ENCODE data around the gene MPZL2. TPM values are rescaled to one million over a fixed set of nuclear protein-coding genes. Genes with fewer than 3 reads are reported as not detected.

Gene MPZL2
- total and polyA plus RNA-seq, 2 of the 13 experiments (the other 11 are each of a cell fraction or from before 2014, with no cell fraction given), result 27.9 to 53.7 TPM

DNA sequence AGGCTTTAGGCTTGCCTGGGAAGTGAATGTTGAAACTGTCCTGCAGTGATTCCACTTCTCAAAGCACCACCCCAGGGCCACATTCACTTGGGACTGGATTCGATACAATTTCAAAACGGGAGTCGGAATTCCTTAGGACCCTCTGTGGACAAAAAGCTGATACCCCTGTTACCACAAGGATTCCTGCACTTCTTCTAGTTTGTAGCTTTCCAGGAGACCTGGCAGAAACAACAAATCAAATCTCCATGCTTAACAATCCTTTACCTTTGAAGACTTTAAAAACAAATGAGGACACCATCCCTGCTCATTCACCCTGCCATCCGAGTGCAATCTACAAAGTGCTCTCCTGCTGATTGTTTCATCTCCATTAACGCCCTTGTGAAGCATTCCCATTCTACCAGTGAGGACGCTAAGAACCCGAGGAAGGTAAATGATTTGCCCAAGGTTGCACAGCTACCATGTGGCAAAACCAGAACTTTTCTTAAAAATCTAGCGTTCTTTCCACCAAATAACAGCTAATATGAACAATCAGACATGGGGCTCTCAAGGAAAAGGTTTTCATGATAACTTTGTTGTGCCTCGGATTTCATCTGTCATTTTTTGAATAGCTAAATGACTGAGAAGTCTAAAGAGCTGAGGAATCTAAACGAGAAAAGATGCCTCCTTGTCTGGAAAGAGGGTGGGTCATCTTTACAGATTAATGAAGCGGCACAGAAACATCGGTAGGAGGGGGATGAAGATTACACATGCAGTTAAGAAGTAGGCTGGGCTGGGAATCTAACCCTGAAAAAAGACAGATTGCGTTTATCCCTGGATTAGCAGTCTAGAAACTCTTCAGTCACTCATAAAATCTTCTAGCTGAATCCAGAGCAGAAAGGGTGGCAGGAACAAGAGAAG lies 720 bp upstream of the MPZL2 start:
- peak; percentile 58 for ATAC-seq
- in situ Hi-C loops (cut with HindIII; ENCODE audit: extremely low pct_ligation_motif_present, low pct_unique_long_range_greater_than_20kb) (no loop called here), intact Hi-C loops (cut with micrococcal nuclease; ENCODE audit: unreplicated experiment) (loop anchor here (5.0 kb wide), 1 partner anchor 68 kb away; no protein-coding TSS in a partner anchor)
- Histone ChIP-seq H3K4me3 (replicated peaks in 1 of 3; ENCODE audit: insufficient read depth in 1 of 3, low read depth in 2 of 3, low read length in 3 of 3) (peak overlapping the region; percentile 58 to 77 (median 66)), H3K36me3 (replicated peaks in 1 of 2; ENCODE audit: control insufficient read depth in 1 of 2, insufficient read depth in 2 of 2, low read length in 2 of 2) (peaks cover 2 to 16% of the 10 kb centered on the region in 2 experiments; a peak in 2 of 5 replicates), H3K4me1 (ENCODE audit: insufficient read depth, low read length) (peaks cover 43% of the 10 kb centered on the region), H3K9me3 (ENCODE audit: low read length) (no peaks in the 10 kb centered on the region), H4K20me1 (ENCODE audit: insufficient read depth, low read length) (no peaks in the 10 kb centered on the region), H2AFZ (ENCODE audit: low read length) (peak overlapping the region; percentile 16), H3K27me3 (ENCODE audit: control insufficient read depth in 1 of 2, insufficient read depth in 2 of 2, low read length in 2 of 2) (peaks cover 0 to 22% of the 10 kb centered on the region in 2 experiments; a peak in 4 of 5 replicates), H3K27ac (ENCODE audit: extremely low read length, insufficient read depth, low read length) (peak overlapping the region; percentile 43), H3K9ac (ENCODE audit: insufficient read depth, low read depth, low read length) (peak overlapping the region; percentile 65), H3K4me2 (ENCODE audit: low read depth, low read length) (peak overlapping the region; percentile 81), H3K79me2 (ENCODE audit: insufficient read depth, low read length) (peaks cover 7% of the 10 kb centered on the region)
- no peak for FAIRE-seq
- BruUV-seq (replicated peaks), result no TSS peak
- ChIA-PET CTCF (ENCODE audit: low intra/inter-chr PET ratio, low total read pairs) (no interaction called here), POLR2A (interaction anchor here (1.1 to 1.7 kb wide), 6 partner anchors 13 to 70 kb away, joined by 4 to 11 read pairs (median 6); partner anchors contain the start of gene MPZL3)
- 2% methylated on average over 13 of the region's 13 CpGs for whole genome bisulfite sequencing (ENCODE audit: low lambda C conversion rate)
- DNase-seq (ENCODE audit: low spot score), result no peak
- TF ChIP-seq ZNF343 (CRISPR knock-in tag; IDR thresholded peaks at IDR 0.05), result no peak
- TF ChIP-seq ZFAT (CRISPR knock-in tag; conservative IDR thresholded peaks at IDR 0.05), result no peak
- peak; percentile 7 for TF ChIP-seq HOXA3 (CRISPR knock-in tag; IDR thresholded peaks at IDR 0.05)
- TF ChIP-seq TCF12 (IDR thresholded peaks at IDR 0.05), result no peak
- TF ChIP-seq TCF12 (CRISPR knock-in tag; IDR thresholded peaks at IDR 0.05), result no peak
- TF ChIP-seq, protein P1, sequence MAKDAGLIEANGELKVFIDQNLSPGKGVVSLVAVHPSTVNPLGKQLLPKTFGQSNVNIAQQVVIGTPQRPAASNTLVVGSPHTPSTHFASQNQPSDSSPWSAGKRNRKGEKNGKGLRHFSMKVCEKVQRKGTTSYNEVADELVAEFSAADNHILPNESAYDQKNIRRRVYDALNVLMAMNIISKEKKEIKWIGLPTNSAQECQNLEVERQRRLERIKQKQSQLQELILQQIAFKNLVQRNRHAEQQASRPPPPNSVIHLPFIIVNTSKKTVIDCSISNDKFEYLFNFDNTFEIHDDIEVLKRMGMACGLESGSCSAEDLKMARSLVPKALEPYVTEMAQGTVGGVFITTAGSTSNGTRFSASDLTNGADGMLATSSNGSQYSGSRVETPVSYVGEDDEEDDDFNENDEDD (CRISPR knock-in tag; IDR thresholded peaks at IDR 0.05; ENCODE audit: borderline replicate concordance), result no peak
- TF ChIP-seq, protein P2, sequence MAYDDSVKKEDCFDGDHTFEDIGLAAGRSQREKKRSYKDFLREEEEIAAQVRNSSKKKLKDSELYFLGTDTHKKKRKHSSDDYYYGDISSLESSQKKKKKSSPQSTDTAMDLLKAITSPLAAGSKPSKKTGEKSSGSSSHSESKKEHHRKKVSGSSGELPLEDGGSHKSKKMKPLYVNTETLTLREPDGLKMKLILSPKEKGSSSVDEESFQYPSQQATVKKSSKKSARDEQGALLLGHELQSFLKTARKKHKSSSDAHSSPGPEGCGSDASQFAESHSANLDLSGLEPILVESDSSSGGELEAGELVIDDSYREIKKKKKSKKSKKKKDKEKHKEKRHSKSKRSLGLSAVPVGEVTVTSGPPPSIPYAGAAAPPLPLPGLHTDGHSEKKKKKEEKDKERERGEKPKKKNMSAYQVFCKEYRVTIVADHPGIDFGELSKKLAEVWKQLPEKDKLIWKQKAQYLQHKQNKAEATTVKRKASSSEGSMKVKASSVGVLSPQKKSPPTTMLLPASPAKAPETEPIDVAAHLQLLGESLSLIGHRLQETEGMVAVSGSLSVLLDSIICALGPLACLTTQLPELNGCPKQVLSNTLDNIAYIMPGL (CRISPR knock-in tag; IDR thresholded peaks at IDR 0.05; ENCODE audit: borderline replicate concordance in 1 of 2, low read depth in 1 of 2), result peak in 1 of 2 experiments; percentile 15; a peak in 1 of 4 replicates
- no peak for TF ChIP-seq SP4 (CRISPR knock-in tag; IDR thresholded peaks at IDR 0.05)
- no peak for TF ChIP-seq POLR2A (IDR thresholded peaks at IDR 0.05; ENCODE audit: insufficient read depth in 1 of 2, low read depth in 2 of 2, low read length in 2 of 2)
- TF ChIP-seq ZNF264 (CRISPR knock-in tag; IDR thresholded peaks at IDR 0.05), result 0 out of 2 replicates have a peak, but pooled peaks have one; percentile 42
- TF ChIP-seq ZNF263 (CRISPR knock-in tag; IDR thresholded peaks at IDR 0.05), result 0 out of 2 replicates have a peak, but pooled peaks have one; percentile 15
- 0 out of 2 replicates have a peak, but pooled peaks have one; percentile 0 for TF ChIP-seq ZBTB20 (CRISPR knock-in tag; IDR thresholded peaks at IDR 0.05; ENCODE audit: borderline replicate concordance, low read depth)
- TF ChIP-seq, protein P3, sequence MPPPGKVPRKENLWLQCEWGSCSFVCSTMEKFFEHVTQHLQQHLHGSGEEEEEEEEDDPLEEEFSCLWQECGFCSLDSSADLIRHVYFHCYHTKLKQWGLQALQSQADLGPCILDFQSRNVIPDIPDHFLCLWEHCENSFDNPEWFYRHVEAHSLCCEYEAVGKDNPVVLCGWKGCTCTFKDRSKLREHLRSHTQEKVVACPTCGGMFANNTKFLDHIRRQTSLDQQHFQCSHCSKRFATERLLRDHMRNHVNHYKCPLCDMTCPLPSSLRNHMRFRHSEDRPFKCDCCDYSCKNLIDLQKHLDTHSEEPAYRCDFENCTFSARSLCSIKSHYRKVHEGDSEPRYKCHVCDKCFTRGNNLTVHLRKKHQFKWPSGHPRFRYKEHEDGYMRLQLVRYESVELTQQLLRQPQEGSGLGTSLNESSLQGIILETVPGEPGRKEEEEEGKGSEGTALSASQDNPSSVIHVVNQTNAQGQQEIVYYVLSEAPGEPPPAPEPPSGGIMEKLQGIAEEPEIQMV (CRISPR knock-in tag; IDR thresholded peaks at IDR 0.05; ENCODE audit: low read depth), result 0 out of 2 replicates have a peak, but pooled peaks have one; percentile 0
- 0 out of 2 replicates have a peak, but pooled peaks have one; percentile 46 for TF ChIP-seq ZNF510 (CRISPR knock-in tag; IDR thresholded peaks at IDR 0.05; ENCODE audit: low read depth)
- TF ChIP-seq, protein P4, sequence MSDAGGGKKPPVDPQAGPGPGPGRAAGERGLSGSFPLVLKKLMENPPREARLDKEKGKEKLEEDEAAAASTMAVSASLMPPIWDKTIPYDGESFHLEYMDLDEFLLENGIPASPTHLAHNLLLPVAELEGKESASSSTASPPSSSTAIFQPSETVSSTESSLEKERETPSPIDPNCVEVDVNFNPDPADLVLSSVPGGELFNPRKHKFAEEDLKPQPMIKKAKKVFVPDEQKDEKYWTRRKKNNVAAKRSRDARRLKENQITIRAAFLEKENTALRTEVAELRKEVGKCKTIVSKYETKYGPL (CRISPR knock-in tag; IDR thresholded peaks at IDR 0.05), result 0 out of 2 replicates have a peak, but pooled peaks have one; percentile 32
- TF ChIP-seq, protein P5, sequence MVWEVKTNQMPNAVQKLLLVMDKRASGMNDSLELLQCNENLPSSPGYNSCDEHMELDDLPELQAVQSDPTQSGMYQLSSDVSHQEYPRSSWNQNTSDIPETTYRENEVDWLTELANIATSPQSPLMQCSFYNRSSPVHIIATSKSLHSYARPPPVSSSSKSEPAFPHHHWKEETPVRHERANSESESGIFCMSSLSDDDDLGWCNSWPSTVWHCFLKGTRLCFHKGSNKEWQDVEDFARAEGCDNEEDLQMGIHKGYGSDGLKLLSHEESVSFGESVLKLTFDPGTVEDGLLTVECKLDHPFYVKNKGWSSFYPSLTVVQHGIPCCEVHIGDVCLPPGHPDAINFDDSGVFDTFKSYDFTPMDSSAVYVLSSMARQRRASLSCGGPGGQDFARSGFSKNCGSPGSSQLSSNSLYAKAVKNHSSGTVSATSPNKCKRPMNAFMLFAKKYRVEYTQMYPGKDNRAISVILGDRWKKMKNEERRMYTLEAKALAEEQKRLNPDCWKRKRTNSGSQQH (CRISPR knock-in tag; IDR thresholded peaks at IDR 0.05; ENCODE audit: low read depth), result 0 out of 2 replicates have a peak, but pooled peaks have one; percentile 20
